Suprapubic skin (tissue), 4 donors: ENCODE measurements around the gene POMGNT1.

Source experiments
- EP300 ChIP-seq: sonication (generic); formaldehyde crosslinking; IDR thresholded peaks from one replicate; pipeline ENCODE4 v1.6.1; 2017; ENCODE audit warnings: antibody characterized with exemption
- POLR2AphosphoS5 ChIP-seq, 3 donors: sonication (generic); formaldehyde crosslinking; IDR thresholded peaks; one replicate each; pipeline ENCODE4 v1.6.1; 2017; ENCODE audit warnings: antibody characterized with exemption in 3 of 3
- TF ChIP-seq, protein P1 (sequence below), 2 donors: fragments of 200-600 bp in 1 of 2; fragments of 450-650 bp in 1 of 2; sonication (generic) in 1 of 2; IDR thresholded peaks; one replicate each; pipeline ENCODE4 v1.5.1; 2016 to 2019; ENCODE audit warnings: antibody characterized with exemption in 2 of 2, mild to moderate bottlenecking in 1 of 2, moderate library complexity in 1 of 2

DNA sequence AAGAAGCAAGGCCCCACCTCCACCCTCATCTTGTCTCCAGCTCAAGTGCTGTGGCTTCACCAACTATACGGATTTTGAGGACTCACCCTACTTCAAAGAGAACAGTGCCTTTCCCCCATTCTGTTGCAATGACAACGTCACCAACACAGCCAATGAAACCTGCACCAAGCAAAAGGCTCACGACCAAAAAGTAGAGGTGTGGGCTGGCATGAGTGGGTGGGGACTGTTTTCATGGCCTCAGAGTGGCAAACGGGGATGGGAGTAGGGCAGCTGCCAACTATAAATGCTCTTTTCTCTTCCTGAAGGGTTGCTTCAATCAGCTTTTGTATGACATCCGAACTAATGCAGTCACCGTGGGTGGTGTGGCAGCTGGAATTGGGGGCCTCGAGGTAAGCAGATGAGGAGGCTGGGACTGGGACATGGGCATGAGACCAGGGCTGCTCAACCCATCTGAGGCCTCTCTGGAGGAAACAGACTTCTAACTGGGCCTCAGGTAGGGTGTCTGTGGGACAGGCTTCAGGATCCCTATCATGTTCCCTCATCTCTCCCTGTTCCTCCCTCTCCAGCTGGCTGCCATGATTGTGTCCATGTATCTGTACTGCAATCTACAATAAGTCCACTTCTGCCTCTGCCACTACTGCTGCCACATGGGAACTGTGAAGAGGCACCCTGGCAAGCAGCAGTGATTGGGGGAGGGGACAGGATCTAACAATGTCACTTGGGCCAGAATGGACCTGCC, 13.1 kb downstream of the POMGNT1 start:
- TF ChIP-seq EP300 (no peak), POLR2AphosphoS5 (IDR thresholded peaks at IDR 0.05) (no peak)
- TF ChIP-seq, protein P1, sequence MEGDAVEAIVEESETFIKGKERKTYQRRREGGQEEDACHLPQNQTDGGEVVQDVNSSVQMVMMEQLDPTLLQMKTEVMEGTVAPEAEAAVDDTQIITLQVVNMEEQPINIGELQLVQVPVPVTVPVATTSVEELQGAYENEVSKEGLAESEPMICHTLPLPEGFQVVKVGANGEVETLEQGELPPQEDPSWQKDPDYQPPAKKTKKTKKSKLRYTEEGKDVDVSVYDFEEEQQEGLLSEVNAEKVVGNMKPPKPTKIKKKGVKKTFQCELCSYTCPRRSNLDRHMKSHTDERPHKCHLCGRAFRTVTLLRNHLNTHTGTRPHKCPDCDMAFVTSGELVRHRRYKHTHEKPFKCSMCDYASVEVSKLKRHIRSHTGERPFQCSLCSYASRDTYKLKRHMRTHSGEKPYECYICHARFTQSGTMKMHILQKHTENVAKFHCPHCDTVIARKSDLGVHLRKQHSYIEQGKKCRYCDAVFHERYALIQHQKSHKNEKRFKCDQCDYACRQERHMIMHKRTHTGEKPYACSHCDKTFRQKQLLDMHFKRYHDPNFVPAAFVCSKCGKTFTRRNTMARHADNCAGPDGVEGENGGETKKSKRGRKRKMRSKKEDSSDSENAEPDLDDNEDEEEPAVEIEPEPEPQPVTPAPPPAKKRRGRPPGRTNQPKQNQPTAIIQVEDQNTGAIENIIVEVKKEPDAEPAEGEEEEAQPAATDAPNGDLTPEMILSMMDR (IDR thresholded peaks at IDR 0.05), result no peak
